Measurements from ENCODE around the gene CYP11A1.
A peak's percentile ranks its signal among the peaks of the same experiment; 100 is the strongest.

CYP11A1 gene

DNA sequence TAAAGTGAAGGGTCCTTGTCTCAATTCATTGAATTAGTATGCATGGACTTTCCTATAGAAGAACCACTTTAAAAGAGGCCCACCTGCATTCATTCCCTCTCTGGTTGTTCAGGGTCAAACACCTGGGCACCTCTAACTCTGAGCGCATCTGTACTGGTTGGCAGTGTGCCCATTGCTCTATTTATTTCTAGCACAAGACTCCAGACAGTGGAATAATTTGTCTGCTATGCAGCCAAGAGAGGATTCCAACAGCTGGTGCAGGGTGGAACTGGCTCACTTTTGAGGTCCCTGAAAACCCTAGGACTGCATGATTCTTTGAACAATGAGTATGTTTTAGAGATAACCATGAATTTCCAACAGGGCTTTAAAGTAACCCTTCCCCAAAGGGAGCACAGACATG lies 73.4 kb downstream of the CYP11A1 start:
- H3K4me3 ChIP-seq (ENCODE audit: low read depth, low read length) = no peak overlapping the region
- DNase-seq (ENCODE audit: low read depth) = no peak
- in situ Hi-C loops (cut with HindIII; ENCODE audit: low sequenced_read_pairs) = no loop called here
- TF ChIP-seq, protein P1, sequence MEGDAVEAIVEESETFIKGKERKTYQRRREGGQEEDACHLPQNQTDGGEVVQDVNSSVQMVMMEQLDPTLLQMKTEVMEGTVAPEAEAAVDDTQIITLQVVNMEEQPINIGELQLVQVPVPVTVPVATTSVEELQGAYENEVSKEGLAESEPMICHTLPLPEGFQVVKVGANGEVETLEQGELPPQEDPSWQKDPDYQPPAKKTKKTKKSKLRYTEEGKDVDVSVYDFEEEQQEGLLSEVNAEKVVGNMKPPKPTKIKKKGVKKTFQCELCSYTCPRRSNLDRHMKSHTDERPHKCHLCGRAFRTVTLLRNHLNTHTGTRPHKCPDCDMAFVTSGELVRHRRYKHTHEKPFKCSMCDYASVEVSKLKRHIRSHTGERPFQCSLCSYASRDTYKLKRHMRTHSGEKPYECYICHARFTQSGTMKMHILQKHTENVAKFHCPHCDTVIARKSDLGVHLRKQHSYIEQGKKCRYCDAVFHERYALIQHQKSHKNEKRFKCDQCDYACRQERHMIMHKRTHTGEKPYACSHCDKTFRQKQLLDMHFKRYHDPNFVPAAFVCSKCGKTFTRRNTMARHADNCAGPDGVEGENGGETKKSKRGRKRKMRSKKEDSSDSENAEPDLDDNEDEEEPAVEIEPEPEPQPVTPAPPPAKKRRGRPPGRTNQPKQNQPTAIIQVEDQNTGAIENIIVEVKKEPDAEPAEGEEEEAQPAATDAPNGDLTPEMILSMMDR (IDR thresholded peaks at IDR 0.05; ENCODE audit: low read depth, low read length, missing control alignments) = no peak

DNA sequence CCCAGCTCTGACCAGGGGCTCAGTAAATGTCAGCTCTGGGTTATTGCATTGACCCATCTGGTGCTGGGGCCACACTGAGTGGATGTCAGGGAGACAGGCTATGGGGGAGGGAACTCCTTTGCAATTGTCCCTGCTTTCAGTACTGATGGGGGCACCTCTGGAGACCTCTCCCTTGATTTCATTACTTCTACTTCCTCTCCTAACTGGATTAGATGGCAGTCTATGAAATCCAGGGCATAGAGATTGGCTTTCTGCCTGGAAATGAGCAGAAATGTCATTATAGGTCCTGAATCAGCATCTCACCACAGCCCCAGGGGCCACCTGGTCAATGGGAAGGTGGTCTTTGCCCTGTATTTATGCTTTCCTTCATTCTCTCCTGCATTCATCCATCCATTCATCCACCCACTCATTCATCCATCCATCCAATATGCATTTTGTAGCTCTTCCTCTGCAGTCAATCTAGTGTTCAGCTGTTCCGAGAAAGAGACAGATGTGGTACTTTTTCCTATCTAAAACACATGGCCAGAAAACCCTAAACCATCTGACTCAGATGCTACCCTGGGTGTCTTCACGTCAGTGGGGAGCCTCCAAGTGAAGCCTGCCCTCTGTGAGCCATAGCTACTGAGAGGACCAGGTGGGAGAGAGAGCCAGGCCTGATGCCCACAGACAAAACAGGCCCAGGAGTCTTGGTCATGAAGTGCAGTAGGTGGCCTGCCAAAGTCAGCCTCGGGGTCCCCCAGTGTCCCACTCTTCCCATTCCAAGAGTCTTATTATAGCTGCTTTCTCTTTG lies 74.2 kb downstream of the CYP11A1 start:
- in situ Hi-C loops (cut with HindIII; ENCODE audit: low sequenced_read_pairs) = no loop called here
- no peak overlapping the region for H3K4me3 ChIP-seq (ENCODE audit: low read depth, low read length)
- no peak for DNase-seq (ENCODE audit: low read depth)
- TF ChIP-seq, protein P1 (IDR thresholded peaks at IDR 0.05; ENCODE audit: low read depth, low read length, missing control alignments) = no peak

GRCh38 chr15:74291101-74292071 lies 76.1 kb downstream of the CYP11A1 start:
- DNase-seq (ENCODE audit: low read depth) = peak; percentile 35
- TF ChIP-seq, protein P1 (IDR thresholded peaks at IDR 0.05; ENCODE audit: low read depth, low read length, missing control alignments) = no peak
- no peak overlapping the region for H3K4me3 ChIP-seq (ENCODE audit: low read depth, low read length)
- in situ Hi-C loops (cut with HindIII; ENCODE audit: low sequenced_read_pairs) = no loop called here

GRCh38 chr15:74290645-74291044 lies 76.8 kb downstream of the CYP11A1 start:
- TF ChIP-seq, protein P1 (IDR thresholded peaks at IDR 0.05; ENCODE audit: low read depth, low read length, missing control alignments) = no peak
- DNase-seq (ENCODE audit: low read depth) = no peak
- no peak overlapping the region for H3K4me3 ChIP-seq (ENCODE audit: low read depth, low read length)
- in situ Hi-C loops (cut with HindIII; ENCODE audit: low sequenced_read_pairs) = no loop called here

GRCh38 chr15:74289671-74290070 lies 77.8 kb downstream of the CYP11A1 start:
- in situ Hi-C loops (cut with HindIII; ENCODE audit: low sequenced_read_pairs) = no loop called here
- no peak overlapping the region for H3K4me3 ChIP-seq (ENCODE audit: low read depth, low read length)
- no peak for DNase-seq (ENCODE audit: low read depth)
- TF ChIP-seq, protein P1 (IDR thresholded peaks at IDR 0.05; ENCODE audit: low read depth, low read length, missing control alignments) = no peak

All from astrocyte of the cerebellum (primary cell).